Amniotic stem cell (primary cell): ENCODE data around the gene P2RY12.

ENCODE experiments used
- DNase-seq: peaks from one replicate; lab custom pipeline; 2025; lab: John Stamatoyannopoulos, UW

Gene P2RY12

GRCh38 chr3:151384741-151385174, at the start of gene P2RY12:
P2RY12 (minus strand) TSS chr3:151384753; CDS start chr3:151338845, 45,908 bp downstream.
- DNase-seq = no peak

- no peak for DNase-seq
Measured at GRCh38 chr3:151432616-151433372, 48.2 kb upstream of the P2RY12 start.

DNA sequence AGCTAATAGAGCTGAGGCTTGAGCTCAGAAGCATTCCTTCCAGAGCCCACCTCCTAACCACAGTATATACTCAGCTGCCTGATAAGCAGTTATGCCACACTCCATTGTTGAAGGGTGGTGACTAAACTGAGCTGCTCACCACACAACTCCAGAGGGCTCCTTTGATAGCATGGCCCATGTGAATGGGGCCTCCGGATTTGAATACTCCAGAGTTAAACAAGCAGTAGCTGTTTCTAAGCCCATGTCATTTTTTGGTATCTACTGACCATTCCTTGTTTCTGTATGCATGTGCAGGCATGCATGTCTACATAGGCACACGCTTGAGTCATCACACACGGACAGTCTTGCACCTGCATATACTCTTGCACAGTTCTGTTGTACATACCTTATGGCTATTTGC, 47.4 kb upstream of the P2RY12 start:
- DNase-seq = no peak

DNA sequence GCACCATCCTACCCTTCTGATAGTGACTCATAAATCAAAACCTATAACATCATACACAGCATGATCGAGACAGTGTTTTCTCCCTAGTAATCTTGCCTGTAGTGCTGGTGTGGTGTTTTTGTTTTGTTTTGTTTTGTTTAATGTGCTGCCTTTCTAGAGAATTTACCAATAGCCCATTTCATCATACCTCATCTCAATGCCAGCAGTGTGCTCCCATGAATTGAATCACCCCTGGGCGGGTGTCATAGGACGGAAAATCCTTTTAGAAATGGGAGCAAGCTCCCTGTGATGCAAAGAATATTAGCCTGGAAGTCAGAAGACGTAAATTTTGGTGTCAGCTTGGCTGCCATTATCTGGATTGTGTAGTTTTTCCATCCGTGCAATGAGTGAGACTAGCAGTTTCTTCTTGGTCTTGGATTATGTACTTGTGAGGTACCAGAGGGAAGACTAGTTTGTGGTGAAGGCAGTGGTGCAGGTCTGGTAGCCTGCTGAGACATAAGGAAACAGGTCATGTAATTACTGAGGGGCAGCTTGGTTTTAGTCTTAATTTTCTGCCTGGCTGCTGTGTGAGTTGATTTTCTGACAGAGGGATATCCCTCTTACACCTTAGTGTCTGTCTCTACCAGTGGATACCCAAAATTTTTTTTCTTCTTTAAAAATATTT, 46.4 kb upstream of the P2RY12 start:
- no peak for DNase-seq

- no peak for DNase-seq
Measured at GRCh38 chr3:151428386-151428785, 43.8 kb upstream of the P2RY12 start.

GRCh38 chr3:151426341-151426657, 41.7 kb upstream of the P2RY12 start:
- no peak for DNase-seq

- no peak for DNase-seq
Measured at GRCh38 chr3:151425627-151426340, 41.2 kb upstream of the P2RY12 start.

- DNase-seq = no peak
Measured at GRCh38 chr3:151423091-151423490, 38.5 kb upstream of the P2RY12 start.

DNA sequence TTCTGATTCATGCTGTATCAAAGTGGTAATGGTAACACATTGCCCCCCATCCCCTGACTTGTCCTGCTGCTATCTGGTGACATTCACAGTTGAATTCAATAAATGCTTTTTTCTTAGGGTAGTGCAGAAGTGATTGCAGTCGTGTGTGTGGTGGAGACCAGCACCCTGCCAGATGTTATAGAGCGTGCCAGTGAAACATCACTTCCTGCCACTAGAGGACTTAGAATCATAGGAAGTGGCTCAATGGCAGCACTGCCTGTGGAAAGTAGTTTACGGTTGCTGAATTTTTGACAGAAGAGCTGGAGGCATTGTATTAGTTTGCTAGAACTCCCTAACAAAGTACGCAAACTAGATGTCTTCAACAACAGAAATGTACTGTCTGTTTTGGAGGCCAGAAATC, 37.4 kb upstream of the P2RY12 start:
- no peak for DNase-seq

DNA sequence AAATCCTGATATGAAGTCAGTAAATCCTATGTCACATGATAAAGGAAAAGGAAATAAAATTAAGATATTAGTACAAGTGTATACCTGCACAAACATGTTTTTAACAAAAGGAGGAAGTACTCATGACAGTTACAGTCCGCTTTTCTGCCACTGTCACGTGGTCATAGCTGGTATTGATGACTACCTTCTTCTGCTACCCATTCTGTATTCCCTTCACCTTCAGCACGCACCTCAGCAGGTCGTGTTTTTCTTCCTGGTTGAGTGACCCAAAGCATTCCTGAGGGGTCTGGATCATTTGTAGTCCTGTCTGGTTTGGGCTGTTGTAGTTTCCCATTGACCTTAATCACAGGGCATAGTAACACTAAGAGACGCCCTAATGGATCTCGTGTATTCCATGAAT, 35.3 kb upstream of the P2RY12 start:
- no peak for DNase-seq

- no peak for DNase-seq
Measured at GRCh38 chr3:151415289-151415688, 30.7 kb upstream of the P2RY12 start.

DNA sequence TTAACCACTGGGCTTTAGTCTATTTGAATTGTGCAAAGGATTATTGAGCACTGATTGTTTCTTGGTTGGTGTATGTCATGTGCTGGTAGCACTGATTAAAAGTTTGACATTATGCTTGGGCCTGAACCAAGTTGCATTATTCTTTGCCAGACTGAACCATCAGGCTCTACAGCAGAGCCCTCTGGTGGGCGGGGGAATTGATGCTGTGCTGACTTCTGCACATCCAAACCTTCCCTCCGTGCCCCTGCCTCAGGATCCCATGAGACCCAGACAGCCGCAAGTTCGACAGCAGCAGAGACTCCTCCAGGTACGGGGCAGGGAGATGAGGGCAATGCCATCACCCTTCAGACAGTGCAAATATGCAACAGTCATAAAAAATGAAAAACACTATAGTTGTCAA, 28.4 kb upstream of the P2RY12 start:
- DNase-seq = no peak

DNA sequence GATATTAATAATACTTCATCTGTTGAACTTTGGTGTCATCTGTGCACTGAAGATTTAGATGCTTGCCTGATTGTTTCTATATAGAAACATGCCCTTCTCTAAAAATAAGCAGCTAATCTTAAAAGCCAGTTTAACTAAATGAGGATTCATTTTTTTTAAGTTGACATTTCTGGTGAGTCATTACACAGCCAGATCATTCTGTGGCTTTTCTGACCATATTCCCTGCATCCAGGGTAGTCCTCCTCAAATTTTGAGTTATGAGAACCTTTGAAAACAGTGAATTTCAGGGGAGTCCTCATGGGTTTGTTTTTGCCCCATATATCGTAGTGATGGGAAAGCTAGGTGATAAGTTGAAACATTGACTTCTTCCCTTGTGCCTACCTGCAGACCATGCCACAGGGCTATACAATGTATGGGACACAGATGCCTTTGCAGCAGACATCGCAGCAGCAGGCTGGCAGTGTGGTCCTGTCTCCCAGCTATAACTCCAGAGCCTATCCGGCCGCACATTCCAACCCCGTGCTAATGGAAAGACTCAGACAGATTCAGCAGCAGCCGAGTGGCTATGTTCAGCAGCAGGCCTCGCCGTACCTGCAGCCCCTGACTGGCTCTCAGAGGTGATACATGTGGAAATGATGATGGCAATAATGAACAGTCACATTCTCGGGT, 26.5 kb upstream of the P2RY12 start:
- no peak for DNase-seq

GRCh38 chr3:151407928-151408327, 23.4 kb upstream of the P2RY12 start:
- no peak for DNase-seq

DNA sequence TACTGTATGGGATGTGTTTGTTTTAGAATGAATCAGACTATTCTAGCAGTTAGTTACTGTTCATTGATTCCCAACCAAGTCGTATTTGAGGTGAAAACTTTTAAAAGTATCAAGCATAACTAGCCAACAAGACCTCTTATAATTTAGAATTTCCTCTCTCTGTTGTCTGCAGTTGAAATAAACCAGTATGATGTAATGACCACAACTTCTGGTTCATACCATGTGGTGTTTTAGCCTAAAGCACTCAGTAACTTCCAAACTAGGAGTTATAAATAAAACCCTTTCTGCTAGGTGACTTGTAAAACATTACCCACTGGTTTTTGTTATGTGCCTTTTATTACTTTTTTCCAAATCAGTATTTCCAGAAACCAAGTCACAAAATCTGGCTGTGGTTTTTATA, 19.8 kb upstream of the P2RY12 start:
- no peak for DNase-seq

GRCh38 chr3:151403246-151403645, 18.7 kb upstream of the P2RY12 start:
- DNase-seq = no peak

- DNase-seq = no peak
Measured at GRCh38 chr3:151402349-151402748, 17.8 kb upstream of the P2RY12 start.

DNA sequence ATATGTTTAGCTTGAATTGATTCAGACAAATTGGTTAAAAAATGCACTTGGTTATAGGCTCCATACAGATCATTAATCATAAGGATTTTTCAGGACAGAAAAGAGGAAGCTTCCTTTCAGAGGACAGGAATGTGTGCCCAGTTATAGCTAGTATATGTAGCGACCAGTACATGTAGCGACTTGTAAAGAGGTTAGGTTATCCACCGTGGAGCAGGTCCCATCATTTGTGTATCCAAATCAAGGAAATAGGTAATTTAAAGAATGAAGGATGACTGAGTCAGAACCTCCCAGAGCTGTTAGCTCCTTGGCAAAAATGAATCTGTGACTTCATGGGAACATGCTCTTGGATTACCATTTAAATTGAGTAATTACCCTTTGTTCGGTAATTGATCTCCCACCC, 15.8 kb upstream of the P2RY12 start:
- DNase-seq = no peak

DNA sequence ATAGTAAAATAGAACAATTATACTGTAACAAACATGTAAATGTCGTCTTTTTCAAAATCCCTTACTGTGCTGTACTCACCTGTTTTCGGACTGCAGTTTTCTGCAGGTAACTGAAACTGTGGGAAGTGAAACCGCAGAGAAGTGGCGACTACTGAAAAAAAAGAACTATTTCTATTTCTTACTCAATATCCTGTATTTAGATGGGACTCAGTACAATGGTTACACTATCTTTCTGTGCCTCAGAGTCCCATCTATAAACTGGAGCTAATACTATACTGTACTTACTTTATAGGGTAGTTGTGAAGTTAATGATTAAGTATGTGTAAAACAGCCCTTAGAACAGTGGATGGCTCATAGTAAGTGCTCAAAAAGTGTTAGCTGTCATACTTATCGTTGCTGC, 14.3 kb upstream of the P2RY12 start:
- no peak for DNase-seq

DNA sequence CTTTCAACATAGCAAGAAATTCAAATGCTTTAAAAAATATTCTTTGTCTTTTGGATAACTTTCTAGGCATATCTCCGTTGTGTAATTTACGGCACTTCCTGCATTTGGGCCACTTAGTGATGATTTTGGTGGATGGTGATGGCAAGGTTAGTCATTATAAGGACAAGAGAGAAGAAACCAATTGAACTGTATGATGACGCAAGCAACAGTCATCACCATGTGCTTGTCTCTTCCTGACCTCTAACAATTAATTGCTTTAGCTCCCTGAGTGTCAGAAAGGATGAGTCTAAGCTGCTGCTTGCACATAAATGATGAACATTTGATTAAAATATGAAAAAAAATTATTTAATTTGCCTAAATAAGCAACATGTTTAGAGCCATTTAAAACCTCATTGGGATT, 11.3 kb upstream of the P2RY12 start:
- no peak for DNase-seq

GRCh38 chr3:151394611-151395010, 10.1 kb upstream of the P2RY12 start:
- DNase-seq = no peak

GRCh38 chr3:151393941-151394340, 9.4 kb upstream of the P2RY12 start:
- DNase-seq = no peak
